HepG2 (cell line): ENCODE data around the gene SAMM50. TPM values are rescaled to one million over a fixed set of nuclear protein-coding genes. Genes with fewer than 3 reads are reported as not detected.

Experiments
- ARID2 ChIP-seq: sonication (generic); formaldehyde crosslinking; IDR thresholded peaks from 2 replicates; pipeline ENCODE4 v1.8.1; 2022; ENCODE audit warnings: mild to moderate bottlenecking, missing genetic modification reagents, borderline replicate concordance
- ATF5 ChIP-seq: sonication (generic); formaldehyde crosslinking; IDR thresholded peaks from 2 replicates; pipeline ENCODE4 v1.4.0; 2020; ENCODE audit warnings: mild to moderate bottlenecking, low read depth, missing genetic modification reagents
- BRD4 ChIP-seq: sonication (generic); formaldehyde crosslinking; IDR thresholded peaks from 2 replicates; pipeline ENCODE4 v1.4.0; 2020; ENCODE audit warnings: missing genetic modification reagents
- CREB1 ChIP-seq, 2 experiments: fragments of 450-650 bp in 1 of 2; IDR thresholded peaks; 2 replicates each; pipeline ENCODE4 v1.6.1; 2016 to 2017; ENCODE audit warnings: control low read depth in 1 of 2, mild to moderate bottlenecking in 1 of 2, missing compliant biosample characterization in 1 of 2, missing genetic modification characterization in 1 of 2
- FOSL2 ChIP-seq: sonication (generic); formaldehyde crosslinking; IDR thresholded peaks from 2 replicates; pipeline ENCODE4 v1.4.0; 2020; ENCODE audit warnings: missing genetic modification reagents
- FOXO1 ChIP-seq: sonication (generic); formaldehyde crosslinking; IDR thresholded peaks from 2 replicates; pipeline ENCODE4 v1.4.0; 2020; ENCODE audit warnings: missing genetic modification reagents
- FUBP1 ChIP-seq: sonication (generic); formaldehyde crosslinking; IDR thresholded peaks from 2 replicates; pipeline ENCODE4 v1.5.1; 2020; ENCODE audit warnings: missing genetic modification reagents, mild to moderate bottlenecking, borderline replicate concordance
- GLI4 ChIP-seq: sonication (generic); formaldehyde crosslinking; IDR thresholded peaks from 2 replicates; pipeline ENCODE4 v1.5.1; 2020; ENCODE audit warnings: missing genetic modification reagents, mild to moderate bottlenecking, moderate library complexity, borderline replicate concordance
- HIVEP1 ChIP-seq: sonication (generic); formaldehyde crosslinking; IDR thresholded peaks from 2 replicates; pipeline ENCODE4 v1.4.0; 2020; ENCODE audit warnings: mild to moderate bottlenecking, missing genetic modification reagents
- NFKB2 ChIP-seq: sonication (generic); formaldehyde crosslinking; IDR thresholded peaks from 2 replicates; pipeline ENCODE4 v1.4.0; 2020; ENCODE audit warnings: missing genetic modification reagents, borderline replicate concordance
- RFXAP ChIP-seq: sonication (generic); formaldehyde crosslinking; IDR thresholded peaks from 2 replicates; pipeline ENCODE4 v1.4.0; 2020; ENCODE audit warnings: missing genetic modification reagents, borderline replicate concordance
- TSC22D2 ChIP-seq: sonication (generic); formaldehyde crosslinking; IDR thresholded peaks from 2 replicates; pipeline ENCODE4 v1.5.1; 2020; ENCODE audit warnings: missing genetic modification reagents, mild to moderate bottlenecking, borderline replicate concordance
- U2AF2 ChIP-seq: fragments of 200-400 bp; formaldehyde crosslinking; IDR thresholded peaks from 2 replicates; pipeline ENCODE4 v1.6.1; 2017; ENCODE audit warnings: low read depth, mild to moderate bottlenecking, low read length
- ZFP41 ChIP-seq: sonication (generic); formaldehyde crosslinking; IDR thresholded peaks from 2 replicates; pipeline ENCODE4 v1.4.0; 2020; ENCODE audit warnings: mild to moderate bottlenecking, missing genetic modification reagents, borderline replicate concordance
- ZNF101 ChIP-seq: sonication (generic); formaldehyde crosslinking; IDR thresholded peaks from 2 replicates; pipeline ENCODE4 v1.4.0; 2020; ENCODE audit warnings: mild to moderate bottlenecking, low read depth, missing genetic modification reagents, borderline replicate concordance
- ZNF230 ChIP-seq: sonication (generic); formaldehyde crosslinking; IDR thresholded peaks from 2 replicates; pipeline ENCODE4 v1.4.0; 2020; ENCODE audit warnings: mild to moderate bottlenecking, missing genetic modification reagents
- ZNF343 ChIP-seq: sonication (generic); formaldehyde crosslinking; IDR thresholded peaks from 2 replicates; pipeline ENCODE4 v1.4.0; 2020; ENCODE audit warnings: mild to moderate bottlenecking, missing genetic modification reagents
- ZNF431 ChIP-seq: sonication (generic); formaldehyde crosslinking; IDR thresholded peaks from 2 replicates; pipeline ENCODE4 v1.9.0; 2022; ENCODE audit warnings: missing genetic modification reagents, low read depth, mild to moderate bottlenecking, borderline replicate concordance
- ZNF567 ChIP-seq: sonication (generic); formaldehyde crosslinking; IDR thresholded peaks from 2 replicates; pipeline ENCODE4 v1.8.1; 2023; ENCODE audit warnings: mild to moderate bottlenecking, missing genetic modification reagents, borderline replicate concordance
- ZNF570 ChIP-seq: sonication (generic); formaldehyde crosslinking; IDR thresholded peaks from 2 replicates; pipeline ENCODE4 v1.4.0; 2020; ENCODE audit warnings: mild to moderate bottlenecking, missing genetic modification reagents, borderline replicate concordance
- ZNF7 ChIP-seq: IDR thresholded peaks from 2 replicates; pipeline ENCODE4 v1.6.1; 2016; ENCODE audit warnings: missing biosample characterization, missing genetic modification reagents
- polyA plus RNA-seq, 8 experiments: library from polyadenylated mRNA; depleted of rRNA in 3 of 8; stranded (reverse) in 7 of 8; unstranded in 1 of 8; fragments of >200 nt; fragmentation: Illumina TruSeq in 4 of 8; extraction: Trizol in 4 of 8; gene quantifications; 2 replicates each; pipeline versions ENCODE4 v1.2.1 to v1.2.3, GENCODE V29; 2011 to 2016; ENCODE audit warnings: low read depth in 4 of 8, missing spikeins in 1 of 8, mixed read lengths in 1 of 8; ENCODE audit not compliant: insufficient read depth in 1 of 8
- total RNA-seq, 5 experiments: library from RNA; depleted of rRNA; stranded (reverse); fragments of >200 nt; fragmentation: Illumina TruSeq; extraction: Trizol; gene quantifications; 2 replicates each; pipeline ENCODE4 v1.2.3, GENCODE V29; 2016; ENCODE audit warnings: low read depth in 1 of 5
- TF ChIP-seq, protein P1 (sequence below): sonication (generic); formaldehyde crosslinking; IDR thresholded peaks from 2 replicates; pipeline ENCODE4 v1.4.0; 2020; ENCODE audit warnings: missing genetic modification reagents

SAMM50 gene
- total and polyA plus RNA-seq, 2 of the 13 experiments (the other 11 are each of a cell fraction or from before 2014, with no cell fraction given): 34.7 to 63.4 TPM

DNA sequence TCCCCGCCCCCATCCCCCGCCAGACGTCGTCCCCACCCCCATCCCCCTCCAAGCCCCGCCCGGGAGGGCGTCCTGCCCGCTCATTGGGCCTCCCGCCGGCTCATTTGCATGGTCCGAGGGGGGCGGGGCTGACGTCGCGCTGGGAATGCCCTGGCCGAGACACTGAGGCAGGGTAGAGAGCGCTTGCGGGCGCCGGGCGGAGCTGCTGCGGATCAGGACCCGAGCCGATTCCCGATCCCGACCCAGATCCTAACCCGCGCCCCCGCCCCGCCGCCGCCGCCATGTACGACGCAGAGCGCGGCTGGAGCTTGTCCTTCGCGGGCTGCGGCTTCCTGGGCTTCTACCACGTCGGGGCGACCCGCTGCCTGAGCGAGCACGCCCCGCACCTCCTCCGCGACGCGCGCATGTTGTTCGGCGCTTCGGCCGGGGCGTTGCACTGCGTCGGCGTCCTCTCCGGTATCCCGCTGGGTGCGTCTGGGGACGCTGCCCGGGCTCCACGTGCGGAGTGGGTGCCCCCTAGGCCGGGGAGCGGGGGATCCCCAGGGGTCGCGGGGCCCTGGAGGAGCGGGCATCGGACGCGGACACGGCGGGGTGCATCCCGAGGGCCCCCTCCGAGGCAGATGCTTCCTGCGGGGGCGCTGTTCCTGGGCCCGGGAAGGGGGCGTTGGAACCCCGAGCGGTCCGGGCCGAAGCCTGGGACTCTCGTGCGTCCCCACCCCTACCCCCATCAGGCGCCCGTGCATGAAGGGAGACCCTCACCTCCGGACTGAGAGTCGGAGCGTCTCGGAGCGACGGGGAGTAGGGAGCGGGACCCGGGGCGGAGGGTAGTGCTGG, 31.4 kb upstream of the SAMM50 start, which contains the start of gene PNPLA3 (continued):
- TF ChIP-seq ZNF570 (CRISPR knock-in tag) (no peak), ZNF230 (no peak), NFKB2 (CRISPR knock-in tag) (peak; percentile 89; the same call in 1 of the 2 replicates), GLI4 (CRISPR knock-in tag) (peak; percentile 80; the same call in 1 of the 2 replicates), ZNF343 (CRISPR knock-in tag) (0 out of 2 replicates have a peak, but pooled peaks have one; percentile 59), CREB1 (IDR thresholded peaks at IDR 0.05) (peak; percentile 26; the same call in 1 of the 2 replicates), CREB1 (CRISPR knock-in tag; IDR thresholded peaks at IDR 0.05) (no peak), ZNF7 (CRISPR knock-in tag) (no peak), FOSL2 (no peak), ARID2 (CRISPR knock-in tag) (no peak), ZNF431 (CRISPR knock-in tag) (no peak), ATF5 (peak; percentile 54; the same call in 1 of the 2 replicates), FOXO1 (CRISPR knock-in tag) (no peak), ZFP41 (peak; percentile 58; the same call in 1 of the 2 replicates), TSC22D2 (CRISPR knock-in tag) (no peak), RFXAP (CRISPR knock-in tag) (peak; percentile 45; the same call in 1 of the 2 replicates), ZNF101 (CRISPR knock-in tag) (no peak), FUBP1 (CRISPR knock-in tag) (no peak), U2AF2 (no peak), BRD4 (peak; percentile 84), ZNF567 (no peak), HIVEP1 (CRISPR knock-in tag) (peak; percentile 72)
- TF ChIP-seq, protein P1, sequence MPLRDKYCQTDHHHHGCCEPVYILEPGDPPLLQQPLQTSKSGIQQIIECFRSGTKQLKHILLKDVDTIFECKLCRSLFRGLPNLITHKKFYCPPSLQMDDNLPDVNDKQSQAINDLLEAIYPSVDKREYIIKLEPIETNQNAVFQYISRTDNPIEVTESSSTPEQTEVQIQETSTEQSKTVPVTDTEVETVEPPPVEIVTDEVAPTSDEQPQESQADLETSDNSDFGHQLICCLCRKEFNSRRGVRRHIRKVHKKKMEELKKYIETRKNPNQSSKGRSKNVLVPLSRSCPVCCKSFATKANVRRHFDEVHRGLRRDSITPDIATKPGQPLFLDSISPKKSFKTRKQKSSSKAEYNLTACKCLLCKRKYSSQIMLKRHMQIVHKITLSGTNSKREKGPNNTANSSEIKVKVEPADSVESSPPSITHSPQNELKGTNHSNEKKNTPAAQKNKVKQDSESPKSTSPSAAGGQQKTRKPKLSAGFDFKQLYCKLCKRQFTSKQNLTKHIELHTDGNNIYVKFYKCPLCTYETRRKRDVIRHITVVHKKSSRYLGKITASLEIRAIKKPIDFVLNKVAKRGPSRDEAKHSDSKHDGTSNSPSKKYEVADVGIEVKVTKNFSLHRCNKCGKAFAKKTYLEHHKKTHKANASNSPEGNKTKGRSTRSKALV: peak; percentile 87
